Gastroesophageal sphincter (tissue), 4 donors: ENCODE data around the gene SLC25A1. TPM values are rescaled to one million over a fixed set of nuclear protein-coding genes. Genes with fewer than 3 reads are reported as not detected.

Source experiments
- ATAC-seq: fragments of 150-250 bp; one replicate; pipeline ENCODE4 v1.9.1; 2016; ENCODE audit warnings: mild to moderate bottlenecking, moderate library complexity
- H3K27ac ChIP-seq, 4 donors: fragments of 200-600 bp; sonication (generic) in 3 of 4; 1 replicate in 3 of 4; 2 replicates in 1 of 4; pipeline ENCODE4 v1.5.1; 2016 to 2019
- H3K27me3 ChIP-seq: fragments of 200-600 bp; sonication (generic); one replicate; pipeline ENCODE4 v1.5.1; 2019
- H3K36me3 ChIP-seq, 2 donors: fragments of 200-600 bp; sonication (generic); one replicate each; pipeline ENCODE4 v1.5.1; 2019; ENCODE audit warnings: control low read depth in 1 of 2
- H3K4me1 ChIP-seq, 3 donors: fragments of 200-600 bp; sonication (generic); 1 replicate in 2 of 3; 2 replicates in 1 of 3; pipeline ENCODE4 v1.5.1; 2016 to 2019; ENCODE audit warnings: control low read depth in 2 of 3
- H3K4me3 ChIP-seq, 2 donors: fragments of 200-600 bp; sonication (generic); one replicate each; pipeline ENCODE4 v1.5.1; 2019; ENCODE audit warnings: mild to moderate bottlenecking in 1 of 2, moderate library complexity in 1 of 2
- H3K9me3 ChIP-seq, 3 donors: fragments of 200-600 bp; sonication (generic); one replicate each; pipeline ENCODE4 v1.5.1; 2017 to 2019; ENCODE audit warnings: control low read depth in 2 of 3
- EP300 ChIP-seq: sonication (generic); formaldehyde crosslinking; IDR thresholded peaks from one replicate; pipeline ENCODE4 v1.6.1; 2017; ENCODE audit warnings: antibody characterized with exemption, mild to moderate bottlenecking
- POLR2A ChIP-seq, 2 donors: fragments of 450-650 bp; IDR thresholded peaks; one replicate each; pipeline ENCODE4 v1.6.1; 2017; ENCODE audit warnings: antibody characterized with exemption in 2 of 2, mild to moderate bottlenecking in 2 of 2, moderate library complexity in 1 of 2
- POLR2AphosphoS5 ChIP-seq: sonication (generic); formaldehyde crosslinking; IDR thresholded peaks from one replicate; pipeline ENCODE4 v1.6.1; 2017; ENCODE audit warnings: antibody characterized with exemption
- WGBS, 2 donors: methylation state at CpG; one replicate each; pipeline ENCODE4 v1.1.5; 2018; ENCODE audit warnings: low coverage in 1 of 2; 5-methylcytosine and 5-hydroxymethylcytosine counted together
- total RNA-seq, 4 donors: library from RNA; depleted of rRNA; stranded (reverse); fragments of >200 nt; gene quantifications; one replicate each; pipeline ENCODE4 v1.1.0, GENCODE V29; 2016
- TF ChIP-seq, protein P1 (sequence below), 4 experiments: fragments of 200-600 bp in 2 of 4; fragments of 450-650 bp in 2 of 4; sonication (generic) in 1 of 4; IDR thresholded peaks; one replicate each; pipeline ENCODE4 v1.5.1; 2017 to 2019; ENCODE audit warnings: antibody characterized with exemption in 4 of 4, mild to moderate bottlenecking in 2 of 4, moderate library complexity in 2 of 4

Gene SLC25A1
- total RNA-seq, 4 donors from 2014 or later = 42.1 to 69.9 (median 51.1) TPM

DNA sequence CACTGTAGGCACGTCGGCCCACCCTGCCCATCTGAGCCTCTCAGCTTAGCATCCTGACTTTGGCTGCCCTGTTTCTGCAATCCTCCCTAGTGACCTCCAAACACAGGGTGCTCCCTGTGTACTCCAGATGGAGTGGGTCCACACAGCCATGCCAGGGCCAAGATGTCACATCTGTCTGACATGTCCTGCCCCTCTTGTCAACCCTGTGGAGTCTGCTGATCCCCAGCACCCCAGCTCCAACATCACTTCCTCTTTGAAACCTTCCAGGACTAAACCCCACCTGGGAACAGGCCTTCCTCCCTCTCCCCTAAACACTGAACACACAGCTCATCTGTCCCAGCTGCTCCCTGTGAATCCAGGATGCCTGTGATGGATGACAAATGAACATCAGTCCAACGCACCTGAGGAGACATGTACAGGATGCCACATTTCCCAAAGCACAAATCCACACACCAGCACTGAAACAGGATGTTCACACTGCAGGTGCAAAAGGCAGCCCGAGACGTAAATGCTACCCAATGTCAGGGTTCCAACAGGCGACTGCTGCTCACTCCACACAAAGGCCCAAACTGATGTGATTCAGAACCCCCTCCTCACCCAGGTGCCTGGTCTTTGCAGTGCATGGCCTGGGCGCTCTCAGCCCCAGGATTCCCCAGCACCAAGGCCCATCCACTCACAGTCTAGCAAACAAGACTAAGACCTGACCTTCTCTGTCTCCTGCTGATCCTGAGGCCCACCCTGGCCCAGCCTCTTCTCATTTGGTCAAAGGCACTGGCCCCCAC is 49.4 kb downstream of the SLC25A1 start:
- Histone ChIP-seq H3K27me3 (no peaks in the 10 kb centered on the region), H3K4me1 (no peaks in the 10 kb centered on the region), H3K27ac (no peak overlapping the region), H3K36me3 (peaks cover 0 to 29% of the 10 kb centered on the region in 2 donors), H3K4me3 (no peak overlapping the region), H3K9me3 (no peaks in the 10 kb centered on the region)
- 83 to 100% methylated on average over 1 to 2 of the region's 7 CpGs for WGBS, 2 donors
- TF ChIP-seq, protein P1, sequence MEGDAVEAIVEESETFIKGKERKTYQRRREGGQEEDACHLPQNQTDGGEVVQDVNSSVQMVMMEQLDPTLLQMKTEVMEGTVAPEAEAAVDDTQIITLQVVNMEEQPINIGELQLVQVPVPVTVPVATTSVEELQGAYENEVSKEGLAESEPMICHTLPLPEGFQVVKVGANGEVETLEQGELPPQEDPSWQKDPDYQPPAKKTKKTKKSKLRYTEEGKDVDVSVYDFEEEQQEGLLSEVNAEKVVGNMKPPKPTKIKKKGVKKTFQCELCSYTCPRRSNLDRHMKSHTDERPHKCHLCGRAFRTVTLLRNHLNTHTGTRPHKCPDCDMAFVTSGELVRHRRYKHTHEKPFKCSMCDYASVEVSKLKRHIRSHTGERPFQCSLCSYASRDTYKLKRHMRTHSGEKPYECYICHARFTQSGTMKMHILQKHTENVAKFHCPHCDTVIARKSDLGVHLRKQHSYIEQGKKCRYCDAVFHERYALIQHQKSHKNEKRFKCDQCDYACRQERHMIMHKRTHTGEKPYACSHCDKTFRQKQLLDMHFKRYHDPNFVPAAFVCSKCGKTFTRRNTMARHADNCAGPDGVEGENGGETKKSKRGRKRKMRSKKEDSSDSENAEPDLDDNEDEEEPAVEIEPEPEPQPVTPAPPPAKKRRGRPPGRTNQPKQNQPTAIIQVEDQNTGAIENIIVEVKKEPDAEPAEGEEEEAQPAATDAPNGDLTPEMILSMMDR (IDR thresholded peaks at IDR 0.05) = no peak
- TF ChIP-seq EP300 (no peak), POLR2A (IDR thresholded peaks at IDR 0.05) (no peak), POLR2AphosphoS5 (no peak)
- ATAC-seq = no peak

DNA sequence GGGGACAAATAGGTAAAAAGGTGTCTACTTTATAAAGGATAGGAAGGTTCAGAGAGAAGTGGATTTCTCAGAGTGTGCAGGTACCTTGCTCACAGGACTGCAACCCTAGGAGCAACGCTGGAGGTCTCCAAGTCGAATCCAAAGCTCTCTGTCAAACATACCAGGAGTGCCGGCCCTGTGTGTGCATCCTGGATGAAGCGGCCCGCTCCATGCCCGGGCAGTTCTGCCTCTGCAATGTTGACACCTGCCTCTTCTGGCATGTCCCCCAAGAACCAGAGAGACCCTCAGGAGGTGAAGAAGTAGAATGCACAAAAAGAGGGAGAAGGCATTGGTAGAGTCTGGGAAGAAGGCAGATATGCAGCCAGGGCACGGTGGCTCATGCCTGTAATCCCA is 50.5 kb downstream of the SLC25A1 start:
- Histone ChIP-seq H3K27me3 (no peaks in the 10 kb centered on the region), H3K9me3 (no peaks in the 10 kb centered on the region), H3K4me1 (peaks cover 0 to 5% (median 2%) of the 10 kb centered on the region in 3 donors), H3K36me3 (peaks cover 0 to 17% of the 10 kb centered on the region in 2 donors), H3K4me3 (no peak overlapping the region), H3K27ac (no peak overlapping the region)
- WGBS, 2 donors = 50 to 100% methylated on average over 1 of the region's 7 CpGs
- no peak for ATAC-seq
- TF ChIP-seq EP300 (no peak), POLR2A (IDR thresholded peaks at IDR 0.05) (no peak), POLR2AphosphoS5 (no peak)
- TF ChIP-seq, protein P1 (IDR thresholded peaks at IDR 0.05) = no peak

DNA sequence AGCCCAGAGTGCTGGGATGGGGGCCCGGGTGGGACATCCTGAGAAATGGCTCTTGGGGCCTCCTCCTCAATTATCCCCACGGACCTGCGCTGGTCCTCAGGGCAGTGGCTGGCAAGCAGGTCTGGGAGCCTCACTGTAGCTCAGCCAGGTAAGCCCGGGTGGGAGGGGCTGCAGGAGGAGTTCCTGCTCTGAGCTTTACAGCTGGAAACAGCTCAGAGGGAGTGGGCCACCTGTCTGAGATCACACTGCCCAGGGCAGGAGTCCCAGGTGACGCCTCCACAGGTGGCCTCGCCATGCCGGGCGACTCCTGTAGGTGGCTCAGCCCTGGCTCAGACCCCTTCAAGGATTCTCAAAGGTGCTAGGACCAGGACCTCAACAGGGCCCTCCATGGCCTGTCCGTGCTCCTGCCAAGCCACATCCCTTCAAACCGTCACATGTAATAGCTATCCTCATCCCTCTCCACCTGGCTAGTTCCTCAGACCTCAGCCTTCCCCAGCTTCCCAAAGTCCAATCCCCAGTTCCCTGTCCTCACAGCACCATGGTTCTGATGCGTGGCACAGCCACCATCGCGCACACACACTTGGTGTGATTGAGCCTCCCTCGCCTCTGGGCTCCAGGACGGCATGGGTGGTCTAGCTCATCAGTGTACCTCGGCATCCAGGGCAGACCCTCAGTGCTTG is 51.1 kb downstream of the SLC25A1 start:
- 95 to 100% methylated on average over 3 to 7 of the region's 16 CpGs for WGBS, 2 donors
- no peak overlapping the region for H3K4me3 ChIP-seq

DNA sequence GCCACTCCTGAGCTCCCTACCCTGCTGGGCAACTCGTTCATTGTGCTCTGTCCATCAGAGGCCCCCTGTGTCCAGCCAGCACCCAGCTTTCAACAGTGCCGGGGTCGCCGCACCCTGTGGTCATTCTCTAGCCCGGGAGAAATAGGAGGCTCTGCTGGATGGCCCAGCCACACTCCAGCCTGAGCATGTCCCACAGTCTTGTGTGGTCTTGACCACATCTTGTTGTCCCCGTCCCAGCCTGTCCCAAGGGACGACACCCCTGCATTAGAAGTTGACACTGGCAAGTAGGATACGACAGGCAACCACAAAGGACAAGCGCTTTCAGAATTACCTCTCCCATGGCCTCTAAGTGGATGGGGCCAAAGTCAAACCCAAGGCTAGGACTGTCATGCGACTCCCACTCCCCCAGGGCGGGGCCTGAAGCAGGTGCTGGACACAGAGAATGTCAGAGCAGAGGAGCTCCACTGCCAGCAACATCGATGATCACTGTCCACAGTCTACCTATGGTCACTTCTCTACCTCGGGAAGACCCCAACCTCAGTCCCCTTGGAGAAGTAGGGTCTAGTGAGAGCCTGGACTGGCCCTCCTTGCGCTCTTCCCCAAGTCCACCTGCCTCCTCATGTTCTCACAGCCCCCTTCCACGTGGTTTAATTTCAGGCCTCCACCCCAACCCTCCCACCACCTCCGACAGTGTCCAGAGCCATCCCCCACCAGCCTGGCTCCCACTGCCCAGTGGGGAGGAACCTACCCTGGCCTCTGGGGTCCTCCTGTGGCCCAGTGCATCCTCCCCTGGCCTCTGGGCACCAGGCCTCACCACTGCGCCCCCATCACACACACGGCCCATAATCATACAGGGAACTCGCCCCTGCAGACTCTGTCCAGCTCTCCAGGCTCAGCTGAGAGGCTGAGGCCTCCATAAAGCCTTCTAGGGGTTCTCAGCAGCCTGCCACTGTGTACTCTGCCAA is 51.9 kb downstream of the SLC25A1 start:
- Histone ChIP-seq H3K36me3 (peaks cover 0 to 3% of the 10 kb centered on the region in 2 donors), H3K4me3 (no peak overlapping the region), H3K4me1 (peaks cover 0 to 10% (median 5%) of the 10 kb centered on the region in 3 donors), H3K27me3 (no peaks in the 10 kb centered on the region), H3K9me3 (no peaks in the 10 kb centered on the region), H3K27ac (no peak overlapping the region)
- ATAC-seq = no peak
- 89% methylated on average over 8 of the region's 19 CpGs; no CpG with 5 or more reads in 1 of the 2 donors for WGBS, 2 donors
- TF ChIP-seq, protein P1 (IDR thresholded peaks at IDR 0.05) = no peak
- no peak for TF ChIP-seq EP300
- no peak for TF ChIP-seq POLR2A (IDR thresholded peaks at IDR 0.05)
- TF ChIP-seq POLR2AphosphoS5 = no peak

More for the DNA sequence above, 51.1 kb downstream of the SLC25A1 start:
- TF ChIP-seq POLR2AphosphoS5 = no peak
- no peak for TF ChIP-seq EP300
- TF ChIP-seq POLR2A (IDR thresholded peaks at IDR 0.05) = no peak
- TF ChIP-seq, protein P1 (IDR thresholded peaks at IDR 0.05) = no peak
- Histone ChIP-seq H3K9me3 (no peaks in the 10 kb centered on the region), H3K4me1 (peaks cover 0 to 10% (median 5%) of the 10 kb centered on the region in 3 donors), H3K36me3 (peaks cover 0 to 12% of the 10 kb centered on the region in 2 donors), H3K27ac (no peak overlapping the region), H3K27me3 (no peaks in the 10 kb centered on the region)
- ATAC-seq = no peak

Other genes with a start within 250 kb of the SLC25A1 start
- 10 to 100 TPM in 1 of 4 donors, 1 to 10 TPM in 2, under 1 TPM in 1; 0.52 to 12.3 (median 3.0) TPM for gene PRODH, start 242.4 kb downstream of the SLC25A1 start, total RNA-seq
- gene DGCR2, start 56.3 kb downstream of the SLC25A1 start, total RNA-seq = 10 to 100 TPM; 44.1 to 76.5 (median 56.3) TPM
- under 1 TPM in 1 of 4 donors, not detected in 3; 0.13 TPM for gene TSSK2, start 47.4 kb downstream of the SLC25A1 start, total RNA-seq
- gene ESS2, start 34.1 kb downstream of the SLC25A1 start, total RNA-seq = 10 to 100 TPM; 14.5 to 18.4 (median 16.5) TPM
- gene GSC2, start 28.4 kb downstream of the SLC25A1 start, total RNA-seq = not detected
- gene CLTCL1, start 113.0 kb upstream of the SLC25A1 start, total RNA-seq = 10 to 100 TPM in 1 of 4 donors, 1 to 10 TPM in 3; 5.7 to 11.7 (median 8.4) TPM